ENCODE data around the gene MUC2. TPM values are rescaled to one million over a fixed set of nuclear protein-coding genes. Genes with fewer than 3 reads are reported as not detected.
A peak's percentile ranks its signal among the peaks of the same experiment; 100 is the strongest.

MUC2 gene
- total and polyA plus RNA-seq, 2 of the 13 experiments (the other 11 are each of a cell fraction or from before 2014, with no cell fraction given) = not detected

DNA sequence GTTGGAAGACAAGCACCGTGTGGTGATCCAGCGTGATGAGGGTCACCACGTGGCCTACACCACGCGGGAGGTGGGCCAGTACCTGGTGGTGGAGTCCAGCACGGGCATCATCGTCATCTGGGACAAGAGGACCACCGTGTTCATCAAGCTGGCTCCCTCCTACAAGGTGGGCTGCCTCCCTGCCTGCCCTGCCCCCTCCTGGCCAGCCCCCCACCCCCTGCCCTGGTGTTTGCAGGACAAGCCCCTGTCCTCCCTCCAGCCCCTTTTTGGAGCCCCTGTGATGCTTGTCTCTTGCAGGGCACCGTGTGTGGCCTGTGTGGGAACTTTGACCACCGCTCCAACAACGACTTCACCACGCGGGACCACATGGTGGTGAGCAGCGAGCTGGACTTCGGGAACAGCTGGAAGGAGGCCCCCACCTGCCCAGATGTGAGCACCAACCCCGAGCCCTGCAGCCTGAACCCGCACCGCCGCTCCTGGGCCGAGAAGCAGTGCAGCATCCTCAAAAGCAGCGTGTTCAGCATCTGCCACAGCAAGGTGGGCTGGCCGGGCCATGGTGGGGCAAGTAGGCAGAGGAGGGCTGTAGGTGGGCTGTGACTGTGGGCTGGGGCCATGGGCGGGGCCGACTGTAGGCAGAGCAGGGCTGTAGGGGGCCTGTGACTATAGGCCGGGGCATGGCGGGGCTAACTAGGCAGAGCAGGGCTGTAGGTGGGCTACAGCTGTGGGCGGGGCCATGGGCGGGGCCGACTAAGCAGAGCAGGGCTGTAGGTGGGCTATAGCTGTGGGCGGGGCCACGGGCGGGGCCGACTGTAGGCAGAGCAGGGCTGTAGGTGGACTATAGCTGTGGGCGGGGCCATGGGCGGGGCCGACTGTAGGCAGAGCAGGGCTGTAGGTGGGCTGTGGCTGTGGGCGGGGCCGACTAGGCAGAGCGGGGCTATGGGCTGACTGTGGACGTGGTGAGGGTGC is 13.6 kb downstream of the MUC2 start:
- Histone ChIP-seq H2AFZ (ENCODE audit: low read length) (no peak overlapping the region), H3K9me3 (ENCODE audit: low read length) (no peaks in the 10 kb centered on the region), H3K4me3 (replicated peaks in 1 of 3; ENCODE audit: insufficient read depth in 1 of 3, low read depth in 2 of 3, low read length in 3 of 3) (no peak overlapping the region), H3K79me2 (ENCODE audit: insufficient read depth, low read length) (no peaks in the 10 kb centered on the region), H3K4me2 (ENCODE audit: low read depth, low read length) (no peak overlapping the region), H3K9ac (ENCODE audit: insufficient read depth, low read depth, low read length) (no peak overlapping the region), H4K20me1 (ENCODE audit: insufficient read depth, low read length) (no peaks in the 10 kb centered on the region), H3K4me1 (ENCODE audit: insufficient read depth, low read length) (no peaks in the 10 kb centered on the region), H3K27me3 (ENCODE audit: control insufficient read depth in 1 of 2, insufficient read depth in 2 of 2, low read length in 2 of 2) (peaks cover 14 to 55% of the 10 kb centered on the region in 2 experiments; a peak in 4 of 5 replicates), H3K36me3 (replicated peaks in 1 of 2; ENCODE audit: control insufficient read depth in 1 of 2, insufficient read depth in 2 of 2, low read length in 2 of 2) (no peaks in the 10 kb centered on the region), H3K27ac (ENCODE audit: extremely low read length, insufficient read depth, low read length) (no peak overlapping the region)
- POLR2A ChIA-PET = no interaction called here
- no TSS peak for BruUV-seq (replicated peaks)
- WGBS (ENCODE audit: low lambda C conversion rate) = 42% methylated on average over 26 of the region's 40 CpGs
- in situ Hi-C loops (cut with HindIII; ENCODE audit: extremely low pct_ligation_motif_present, low pct_unique_long_range_greater_than_20kb) = no loop called here
- CTCF ChIA-PET (ENCODE audit: low intra/inter-chr PET ratio, low total read pairs) = no interaction called here
- DNase-seq (ENCODE audit: low spot score) (peak; percentile 12), FAIRE-seq (no peak), ATAC-seq (no peak)
- intact Hi-C loops (cut with micrococcal nuclease; ENCODE audit: unreplicated experiment) = no loop called here
- TF ChIP-seq REXO4 (CRISPR knock-in tag; IDR thresholded peaks at IDR 0.05; ENCODE audit: borderline replicate concordance) (no peak), ZFP36 (IDR thresholded peaks at IDR 0.05; ENCODE audit: borderline replicate concordance, low read depth, low read length, partially characterized antibody) (no peak)

DNA sequence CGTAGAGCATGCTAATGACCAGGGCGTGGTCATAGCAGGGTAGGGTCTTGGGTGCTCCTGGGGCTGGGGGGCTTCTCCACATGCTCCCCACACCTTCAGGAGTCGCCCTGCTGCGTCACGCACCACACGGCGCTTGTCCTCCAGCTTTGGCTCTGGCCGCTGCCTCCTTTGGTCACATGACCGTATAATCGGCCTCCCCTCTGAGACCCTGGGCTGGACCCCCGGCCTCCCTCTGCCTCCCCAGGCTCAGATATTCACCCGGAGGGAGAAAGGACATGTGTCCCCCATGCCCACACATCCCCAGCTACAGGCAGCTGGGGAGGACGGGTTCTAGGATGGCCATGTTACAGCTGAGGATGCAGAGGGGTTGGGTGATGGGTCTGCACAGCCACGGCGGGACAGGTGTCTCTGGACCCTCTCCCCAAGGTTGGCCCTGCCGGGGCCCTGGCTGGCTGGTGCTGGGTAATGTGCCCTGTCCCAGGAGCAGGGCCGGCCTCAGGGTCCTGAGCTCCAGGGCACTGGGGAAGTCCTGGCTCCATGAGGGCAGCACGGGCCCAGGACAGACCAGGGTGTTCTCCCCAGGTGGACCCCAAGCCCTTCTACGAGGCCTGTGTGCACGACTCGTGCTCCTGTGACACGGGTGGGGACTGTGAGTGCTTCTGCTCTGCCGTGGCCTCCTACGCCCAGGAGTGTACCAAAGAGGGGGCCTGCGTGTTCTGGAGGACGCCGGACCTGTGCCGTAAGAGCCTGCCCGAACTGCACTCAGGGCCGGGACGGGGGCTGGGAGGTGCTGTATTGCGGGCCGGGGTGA is 14.5 kb downstream of the MUC2 start:
- ATAC-seq (no peak), DNase-seq (ENCODE audit: low spot score) (no peak), FAIRE-seq (no peak)
- no peak overlapping the region for H3K9ac ChIP-seq (ENCODE audit: insufficient read depth, low read depth, low read length)
- peaks cover 8 to 46% of the 10 kb centered on the region in 2 experiments; a peak in 4 of 5 replicates for H3K27me3 ChIP-seq (ENCODE audit: control insufficient read depth in 1 of 2, insufficient read depth in 2 of 2, low read length in 2 of 2)
- 3% methylated on average over 6 of the region's 33 CpGs for WGBS (ENCODE audit: low lambda C conversion rate)
- no TSS peak for BruUV-seq (replicated peaks)
- no peaks in the 10 kb centered on the region for H3K9me3 ChIP-seq (ENCODE audit: low read length)
- intact Hi-C loops (cut with micrococcal nuclease; ENCODE audit: unreplicated experiment) = no loop called here
- no peaks in the 10 kb centered on the region for H4K20me1 ChIP-seq (ENCODE audit: insufficient read depth, low read length)
- no peaks in the 10 kb centered on the region for H3K36me3 ChIP-seq (replicated peaks in 1 of 2; ENCODE audit: control insufficient read depth in 1 of 2, insufficient read depth in 2 of 2, low read length in 2 of 2)
- H3K4me1 ChIP-seq (ENCODE audit: insufficient read depth, low read length) = no peaks in the 10 kb centered on the region
- ChIA-PET POLR2A (no interaction called here), CTCF (ENCODE audit: low intra/inter-chr PET ratio, low total read pairs) (no interaction called here)
- in situ Hi-C loops (cut with HindIII; ENCODE audit: extremely low pct_ligation_motif_present, low pct_unique_long_range_greater_than_20kb) = no loop called here
- H3K27ac ChIP-seq (ENCODE audit: extremely low read length, insufficient read depth, low read length) = no peak overlapping the region
- H3K4me3 ChIP-seq (replicated peaks in 1 of 3; ENCODE audit: insufficient read depth in 1 of 3, low read depth in 2 of 3, low read length in 3 of 3) = no peak overlapping the region
- H3K4me2 ChIP-seq (ENCODE audit: low read depth, low read length) = no peak overlapping the region
- H2AFZ ChIP-seq (ENCODE audit: low read length) = no peak overlapping the region
- H3K79me2 ChIP-seq (ENCODE audit: insufficient read depth, low read length) = no peaks in the 10 kb centered on the region
- TF ChIP-seq ZNF33B (CRISPR knock-in tag; IDR thresholded peaks at IDR 0.05) (no peak), POGZ (CRISPR knock-in tag; IDR thresholded peaks at IDR 0.05) (no peak), STAG1 (CRISPR knock-in tag; IDR thresholded peaks at IDR 0.05) (no peak), EEA1 (CRISPR knock-in tag; IDR thresholded peaks at IDR 0.05; ENCODE audit: borderline replicate concordance) (no peak), KDM5B (CRISPR knock-in tag; IDR thresholded peaks at IDR 0.05; ENCODE audit: borderline replicate concordance) (no peak), ZNF138 (CRISPR knock-in tag; IDR thresholded peaks at IDR 0.05; ENCODE audit: low read depth) (no peak)
- TF ChIP-seq, protein P1, sequence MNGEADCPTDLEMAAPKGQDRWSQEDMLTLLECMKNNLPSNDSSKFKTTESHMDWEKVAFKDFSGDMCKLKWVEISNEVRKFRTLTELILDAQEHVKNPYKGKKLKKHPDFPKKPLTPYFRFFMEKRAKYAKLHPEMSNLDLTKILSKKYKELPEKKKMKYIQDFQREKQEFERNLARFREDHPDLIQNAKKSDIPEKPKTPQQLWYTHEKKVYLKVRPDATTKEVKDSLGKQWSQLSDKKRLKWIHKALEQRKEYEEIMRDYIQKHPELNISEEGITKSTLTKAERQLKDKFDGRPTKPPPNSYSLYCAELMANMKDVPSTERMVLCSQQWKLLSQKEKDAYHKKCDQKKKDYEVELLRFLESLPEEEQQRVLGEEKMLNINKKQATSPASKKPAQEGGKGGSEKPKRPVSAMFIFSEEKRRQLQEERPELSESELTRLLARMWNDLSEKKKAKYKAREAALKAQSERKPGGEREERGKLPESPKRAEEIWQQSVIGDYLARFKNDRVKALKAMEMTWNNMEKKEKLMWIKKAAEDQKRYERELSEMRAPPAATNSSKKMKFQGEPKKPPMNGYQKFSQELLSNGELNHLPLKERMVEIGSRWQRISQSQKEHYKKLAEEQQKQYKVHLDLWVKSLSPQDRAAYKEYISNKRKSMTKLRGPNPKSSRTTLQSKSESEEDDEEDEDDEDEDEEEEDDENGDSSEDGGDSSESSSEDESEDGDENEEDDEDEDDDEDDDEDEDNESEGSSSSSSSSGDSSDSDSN (CRISPR knock-in tag; IDR thresholded peaks at IDR 0.05) = no peak
- TF ChIP-seq, protein P2, sequence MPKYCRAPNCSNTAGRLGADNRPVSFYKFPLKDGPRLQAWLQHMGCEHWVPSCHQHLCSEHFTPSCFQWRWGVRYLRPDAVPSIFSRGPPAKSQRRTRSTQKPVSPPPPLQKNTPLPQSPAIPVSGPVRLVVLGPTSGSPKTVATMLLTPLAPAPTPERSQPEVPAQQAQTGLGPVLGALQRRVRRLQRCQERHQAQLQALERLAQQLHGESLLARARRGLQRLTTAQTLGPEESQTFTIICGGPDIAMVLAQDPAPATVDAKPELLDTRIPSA (CRISPR knock-in tag; IDR thresholded peaks at IDR 0.05; ENCODE audit: borderline replicate concordance) = no peak
- TF ChIP-seq, protein P3, sequence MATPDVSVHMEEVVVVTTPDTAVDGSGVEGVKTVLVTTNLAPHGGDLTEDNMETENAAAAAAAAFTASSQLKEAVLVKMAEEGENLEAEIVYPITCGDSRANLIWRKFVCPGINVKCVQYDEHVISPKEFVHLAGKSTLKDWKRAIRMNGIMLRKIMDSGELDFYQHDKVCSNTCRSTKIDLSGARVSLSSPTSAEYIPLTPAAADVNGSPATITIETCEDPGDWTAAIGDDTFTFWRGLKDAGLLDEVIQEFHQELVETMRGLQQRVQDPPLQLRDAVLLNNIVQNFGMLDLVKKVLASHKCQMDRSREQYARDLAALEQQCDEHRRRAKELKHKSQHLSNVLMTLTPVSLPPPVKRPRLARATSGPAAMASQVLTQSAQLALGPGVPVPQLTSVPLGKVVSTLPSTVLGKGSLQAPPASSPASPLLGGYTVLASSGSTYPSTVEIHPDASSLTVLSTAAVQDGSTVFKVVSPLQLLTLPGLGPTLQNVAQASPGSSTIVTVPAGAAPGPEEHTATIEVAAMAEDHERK (CRISPR knock-in tag; IDR thresholded peaks at IDR 0.05; ENCODE audit: low read depth) = no peak

Measured in HepG2 (cell line).